Bronchial epithelial cell (primary cell): Measurements from ENCODE around the gene MYRIP. TPM values are rescaled to one million over a fixed set of nuclear protein-coding genes. Genes with fewer than 3 reads are reported as not detected.

Experiments used
- DNase-seq: peaks from one replicate; pipeline ENCODE4 v3.0.0-alpha.2; 2010; ENCODE audit warnings: low read depth
- FAIRE-seq: peaks from 2 replicates; lab custom pipeline; 2011; peaks lifted over from hg19 to GRCh38; lab: Jason Lieb, UNC
- H3K27me3 ChIP-seq: 2 replicates; pipeline ENCODE4 v1.5.1; 2011; ENCODE audit warnings: low read length; ENCODE audit not compliant: control insufficient read depth, insufficient read depth
- H3K36me3 ChIP-seq: 2 replicates; pipeline ENCODE4 v1.5.1; 2011; ENCODE audit warnings: low read length; ENCODE audit not compliant: control insufficient read depth, insufficient read depth
- H3K4me3 ChIP-seq: 2 replicates; pipeline ENCODE4 v1.5.1; 2011; ENCODE audit warnings: mild to moderate bottlenecking, low read depth, low read length, control low read depth
- total RNA-seq: library from RNA; depleted of rRNA; stranded (reverse); fragments of >200 nt; gene quantifications from 2 replicates; pipeline ENCODE4 v1.2.1, GENCODE V29; 2014
- TF ChIP-seq, protein P1 (sequence below): IDR thresholded peaks from 2 replicates; pipeline ENCODE4 v1.5.1; 2011; ENCODE audit warnings: mild to moderate bottlenecking, moderate library complexity, low read length, control low read depth, inconsistent platforms; ENCODE audit not compliant: insufficient read depth, severe bottlenecking

MYRIP gene
- total RNA-seq, 1 donor from 2014 or later = not detected

DNA sequence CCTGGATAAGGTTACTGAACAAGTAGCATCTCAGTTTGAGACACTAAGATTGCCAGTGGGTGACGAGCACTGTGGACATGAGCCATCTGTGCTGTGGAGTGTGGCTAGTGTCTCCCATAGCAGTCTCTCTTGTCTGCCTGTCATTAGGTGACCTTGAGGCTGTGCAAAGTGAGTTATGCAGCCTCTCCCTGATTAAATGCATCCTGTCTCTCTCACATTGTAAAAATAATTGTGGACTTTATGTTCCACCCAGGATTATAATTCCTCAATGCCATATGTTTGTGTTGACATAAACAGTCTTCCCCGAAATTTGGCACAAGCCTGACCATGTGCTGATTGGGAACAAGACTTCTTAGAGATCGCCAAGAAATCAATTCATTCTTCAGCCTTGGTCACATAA lies 168.9 kb downstream of the MYRIP start:
- Histone ChIP-seq H3K4me3 (no peak overlapping the region), H3K36me3 (no peaks in the 10 kb centered on the region), H3K27me3 (peaks cover 2% of the 10 kb centered on the region)
- FAIRE-seq = no peak
- DNase-seq = no peak
- TF ChIP-seq, protein P1, sequence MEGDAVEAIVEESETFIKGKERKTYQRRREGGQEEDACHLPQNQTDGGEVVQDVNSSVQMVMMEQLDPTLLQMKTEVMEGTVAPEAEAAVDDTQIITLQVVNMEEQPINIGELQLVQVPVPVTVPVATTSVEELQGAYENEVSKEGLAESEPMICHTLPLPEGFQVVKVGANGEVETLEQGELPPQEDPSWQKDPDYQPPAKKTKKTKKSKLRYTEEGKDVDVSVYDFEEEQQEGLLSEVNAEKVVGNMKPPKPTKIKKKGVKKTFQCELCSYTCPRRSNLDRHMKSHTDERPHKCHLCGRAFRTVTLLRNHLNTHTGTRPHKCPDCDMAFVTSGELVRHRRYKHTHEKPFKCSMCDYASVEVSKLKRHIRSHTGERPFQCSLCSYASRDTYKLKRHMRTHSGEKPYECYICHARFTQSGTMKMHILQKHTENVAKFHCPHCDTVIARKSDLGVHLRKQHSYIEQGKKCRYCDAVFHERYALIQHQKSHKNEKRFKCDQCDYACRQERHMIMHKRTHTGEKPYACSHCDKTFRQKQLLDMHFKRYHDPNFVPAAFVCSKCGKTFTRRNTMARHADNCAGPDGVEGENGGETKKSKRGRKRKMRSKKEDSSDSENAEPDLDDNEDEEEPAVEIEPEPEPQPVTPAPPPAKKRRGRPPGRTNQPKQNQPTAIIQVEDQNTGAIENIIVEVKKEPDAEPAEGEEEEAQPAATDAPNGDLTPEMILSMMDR = no peak

GRCh38 chr3:39980058-39980457 lies 170.6 kb downstream of the MYRIP start:
- Histone ChIP-seq H3K27me3 (peaks cover 2% of the 10 kb centered on the region), H3K4me3 (no peak overlapping the region), H3K36me3 (no peaks in the 10 kb centered on the region)
- DNase-seq = no peak
- TF ChIP-seq, protein P1 = no peak
- FAIRE-seq = no peak

DNA sequence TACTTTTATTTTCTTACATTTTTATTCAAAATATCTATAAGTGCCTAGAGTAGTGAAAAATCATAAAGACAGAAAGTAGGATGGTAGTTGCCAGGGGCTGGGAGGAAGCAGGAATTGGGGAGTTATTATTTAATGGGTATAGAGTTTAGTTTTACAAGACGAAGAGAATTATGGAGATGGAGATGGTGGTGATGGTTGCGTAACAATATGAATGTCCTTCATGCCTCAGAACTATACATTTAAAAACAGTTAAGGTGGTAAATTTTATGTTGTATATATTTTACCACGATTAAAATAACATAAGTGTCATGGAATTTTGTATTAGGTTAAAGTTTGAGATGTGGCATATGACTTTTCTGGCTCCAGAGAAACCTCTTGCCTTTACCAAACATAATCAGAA lies 171.4 kb downstream of the MYRIP start:
- Histone ChIP-seq H3K27me3 (peaks cover 2% of the 10 kb centered on the region), H3K4me3 (no peak overlapping the region), H3K36me3 (no peaks in the 10 kb centered on the region)
- DNase-seq (no peak), FAIRE-seq (no peak)
- TF ChIP-seq, protein P1 = no peak

- TF ChIP-seq, protein P1 = no peak
- Histone ChIP-seq H3K36me3 (no peaks in the 10 kb centered on the region), H3K27me3 (peaks cover 2% of the 10 kb centered on the region), H3K4me3 (no peak overlapping the region)
- DNase-seq (no peak), FAIRE-seq (no peak)
Measured at GRCh38 chr3:39981547-39982184, 172.3 kb downstream of the MYRIP start.

GRCh38 chr3:39982665-39983357 lies 173.4 kb downstream of the MYRIP start:
- H3K27me3 ChIP-seq = peaks cover 2% of the 10 kb centered on the region
- no peak for FAIRE-seq

More at GRCh38 chr3:39982665-39983357, 173.4 kb downstream of the MYRIP start:
- DNase-seq = no peak
- TF ChIP-seq, protein P1 = no peak
- H3K36me3 ChIP-seq = no peaks in the 10 kb centered on the region
- no peak overlapping the region for H3K4me3 ChIP-seq
